Esophagus (tissue), 2 donors: ENCODE results near the gene FBXW12. TPM values are rescaled to one million over a fixed set of nuclear protein-coding genes. Genes with fewer than 3 reads are reported as not detected.
"Not testable (repeated sequence)": the region's sequence is repeated elsewhere in the genome, so short reads cannot be mapped to it uniquely, and the experiment has no call there.

Experiments
- H3K27ac ChIP-seq, 2 donors: one replicate each; pipeline ENCODE4 v1.5.1; 2013; ENCODE audit warnings: low read depth in 2 of 2, mild to moderate bottlenecking in 2 of 2, inconsistent platforms in 1 of 2, low read length in 1 of 2, moderate library complexity in 1 of 2
- H3K27me3 ChIP-seq, 2 donors: one replicate each; pipeline ENCODE4 v1.6.1; 2013; ENCODE audit warnings: low read length in 2 of 2, control low read depth in 1 of 2, mild to moderate bottlenecking in 1 of 2; ENCODE audit not compliant: insufficient read depth in 2 of 2, control insufficient read depth in 1 of 2
- H3K36me3 ChIP-seq, 2 donors: one replicate each; pipeline ENCODE4 v1.6.1; 2013; ENCODE audit warnings: low read length in 1 of 2; ENCODE audit not compliant: control insufficient read depth in 2 of 2, insufficient read depth in 2 of 2
- H3K4me1 ChIP-seq, 2 donors: one replicate each; pipeline ENCODE4 v1.6.1; 2013; ENCODE audit warnings: low read length in 1 of 2; ENCODE audit not compliant: control insufficient read depth in 2 of 2, insufficient read depth in 2 of 2
- H3K4me3 ChIP-seq, 2 donors: one replicate each; pipeline ENCODE4 v1.5.1; 2013; ENCODE audit warnings: low read length in 2 of 2, mild to moderate bottlenecking in 2 of 2, low read depth in 1 of 2, moderate library complexity in 1 of 2
- H3K9me3 ChIP-seq, 2 donors: one replicate each; pipeline ENCODE4 v1.6.1; 2013; ENCODE audit warnings: mild to moderate bottlenecking in 2 of 2, low read depth in 1 of 2, low read length in 1 of 2, moderate library complexity in 1 of 2; ENCODE audit not compliant: control insufficient read depth in 2 of 2, insufficient read depth in 1 of 2
- WGBS, 2 donors: extraction: QIAGEN DNeasy Blood & Tissue Kit; methylation state at CpG; one replicate each; pipeline ENCODE4 v1.1.7; 2013; 5-methylcytosine and 5-hydroxymethylcytosine counted together
- polyA plus RNA-seq, 2 donors: library from polyadenylated mRNA; stranded (reverse); fragments of 200-250 nt; gene quantifications; one replicate each; pipeline ENCODE4 v1.2.3, GENCODE V29; 2013
- donor health status: healthy with polysubstance abuse.
- donor health status: Bipolar disorder and iron deficiency.

The FBXW12 gene
- polyA plus RNA-seq, result under 1 TPM in 1 of 2 donors, not detected in 1; 0.08 TPM

- H3K4me1 ChIP-seq, result no peaks in the 10 kb centered on the region
- no peak within 1 kb of the TSS for H3K27ac ChIP-seq
- 86 to 88% methylated on average over 11 of the region's 11 CpGs for WGBS, 2 donors
- H3K36me3 ChIP-seq, result no peaks in the 10 kb centered on the region
- no peak within 1 kb of the TSS for H3K4me3 ChIP-seq
- no peaks in the 10 kb centered on the region for H3K9me3 ChIP-seq
- H3K27me3 ChIP-seq, result no peaks in the 10 kb centered on the region
These were observed at the start of gene FBXW12 for GRCh38 chr3:48371651-48372376. TSS of gene FBXW12 (plus strand) at chr3:48372219. CDS start at chr3:48372768, 549 bp downstream.

DNA sequence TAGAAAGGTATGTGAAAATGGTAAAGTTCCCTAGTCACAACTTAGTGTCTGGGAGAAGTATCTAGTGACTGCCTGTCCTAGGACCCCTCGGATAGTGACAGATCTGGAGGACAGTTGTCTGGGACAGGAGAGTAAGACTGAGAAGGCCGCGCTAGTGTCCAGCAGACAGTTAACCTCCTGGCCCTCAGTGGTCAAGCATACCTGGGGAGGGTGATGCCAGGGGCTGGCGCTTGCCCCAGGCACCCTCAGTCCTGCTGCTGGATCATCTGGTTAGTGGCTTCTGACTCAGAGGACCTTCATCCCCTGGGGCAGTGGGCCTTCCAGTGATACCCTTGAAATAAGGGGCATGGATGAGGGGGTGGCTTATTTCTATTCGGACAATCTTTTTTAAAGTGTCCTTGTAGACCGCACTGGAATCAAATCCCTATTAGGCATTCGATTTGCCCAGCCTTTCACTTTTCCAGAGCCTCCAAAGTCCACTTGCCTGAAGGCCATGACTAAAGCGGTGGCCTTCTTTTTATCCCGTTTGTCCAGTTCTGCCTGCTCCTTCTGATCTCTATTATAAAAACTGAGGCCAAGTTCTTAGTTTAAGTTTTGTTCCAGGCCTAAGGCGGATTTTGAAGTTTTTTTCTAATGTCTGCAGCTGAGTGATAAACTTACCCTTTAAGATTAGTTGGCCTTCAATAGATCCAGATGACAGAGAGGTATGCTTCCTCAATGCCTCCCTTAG, 40.1 kb upstream of the FBXW12 start:
- H3K9me3 ChIP-seq, H3K36me3 ChIP-seq, H3K27ac ChIP-seq, H3K4me3 ChIP-seq, H3K27me3 ChIP-seq, H3K4me1 ChIP-seq: not testable (repeated sequence)
- WGBS, 2 donors, result 77 to 81% methylated on average over 10 of the region's 10 CpGs

DNA sequence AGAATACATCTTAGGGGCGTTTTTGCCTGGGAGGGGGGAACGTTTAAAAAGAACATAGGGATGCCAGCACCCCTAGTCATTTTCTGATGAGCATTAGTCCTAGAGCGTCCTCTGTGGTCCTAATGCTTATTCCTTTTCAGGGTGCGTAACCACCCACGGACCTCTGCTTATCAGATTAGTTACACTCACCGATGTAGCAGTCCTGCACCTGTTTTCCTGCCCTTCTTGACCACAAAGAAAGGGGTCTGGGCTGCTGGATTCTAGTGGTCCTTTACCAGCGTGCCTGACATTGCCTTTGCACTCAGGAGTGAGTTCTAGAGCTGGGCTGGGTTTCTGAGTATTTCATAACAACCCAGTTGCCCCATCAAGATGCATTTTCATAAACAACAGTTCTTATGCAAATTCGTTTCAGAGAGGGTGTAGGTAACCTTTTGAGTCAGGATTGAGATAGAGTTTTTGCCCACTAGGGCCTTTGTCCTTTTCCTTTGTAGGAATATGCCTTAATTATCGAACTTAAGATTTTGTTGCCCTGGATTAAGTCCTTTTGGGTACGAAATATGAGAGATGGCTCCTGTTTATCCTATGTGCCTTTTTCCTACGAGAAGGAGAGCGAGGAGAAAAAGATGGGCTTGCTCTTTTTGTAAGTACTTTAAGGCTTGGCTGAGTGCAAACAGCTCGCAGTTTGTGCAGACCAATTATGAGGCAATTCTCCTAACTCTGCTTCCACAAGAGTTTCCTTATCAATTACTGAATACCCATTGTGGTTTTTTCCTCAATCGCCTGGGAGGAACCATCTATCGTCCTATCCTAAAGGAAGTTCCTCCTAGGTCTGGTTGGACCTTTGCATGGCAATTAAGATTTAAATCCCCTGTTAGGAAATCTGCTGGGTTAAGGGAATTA, 38.4 kb upstream of the FBXW12 start, which contains the start of gene SPINK8:
SPINK8 (minus strand) TSS at position 316 of the 900 bp plus-strand sequence. CDS start 5,320 bp downstream, outside the sequence.
- H3K4me1 ChIP-seq, H3K36me3 ChIP-seq, H3K4me3 ChIP-seq, H3K27ac ChIP-seq, H3K27me3 ChIP-seq, H3K9me3 ChIP-seq: not testable (repeated sequence)
- 73 to 77% methylated on average over 15 of the region's 15 CpGs for WGBS, 2 donors

GRCh38 chr3:48334605-48335004, 37.4 kb upstream of the FBXW12 start:
- no peak overlapping the region for H3K4me3 ChIP-seq
- H3K27me3 ChIP-seq, result no peaks in the 10 kb centered on the region
- H3K9me3 ChIP-seq, result no peaks in the 10 kb centered on the region
- peaks cover 0 to 5% of the 10 kb centered on the region in 2 donors for H3K4me1 ChIP-seq
- no peak overlapping the region for H3K27ac ChIP-seq
- no peaks in the 10 kb centered on the region for H3K36me3 ChIP-seq
- WGBS, 2 donors, result 79 to 80% methylated on average over 3 of the region's 3 CpGs

GRCh38 chr3:48335286-48335685, 36.7 kb upstream of the FBXW12 start:
- 77 to 79% methylated on average over 9 of the region's 9 CpGs for WGBS, 2 donors
- not testable (repeated sequence) for H3K36me3 ChIP-seq, H3K9me3 ChIP-seq, H3K4me1 ChIP-seq, H3K27ac ChIP-seq, H3K4me3 ChIP-seq, H3K27me3 ChIP-seq

- H3K27me3 ChIP-seq, H3K27ac ChIP-seq, H3K4me3 ChIP-seq, H3K4me1 ChIP-seq, H3K9me3 ChIP-seq, H3K36me3 ChIP-seq: not testable (repeated sequence)
- WGBS, 2 donors, result 46 to 62% methylated on average over 5 of the region's 5 CpGs
These were observed 34.5 kb upstream of the FBXW12 start for GRCh38 chr3:48337536-48337935.

DNA sequence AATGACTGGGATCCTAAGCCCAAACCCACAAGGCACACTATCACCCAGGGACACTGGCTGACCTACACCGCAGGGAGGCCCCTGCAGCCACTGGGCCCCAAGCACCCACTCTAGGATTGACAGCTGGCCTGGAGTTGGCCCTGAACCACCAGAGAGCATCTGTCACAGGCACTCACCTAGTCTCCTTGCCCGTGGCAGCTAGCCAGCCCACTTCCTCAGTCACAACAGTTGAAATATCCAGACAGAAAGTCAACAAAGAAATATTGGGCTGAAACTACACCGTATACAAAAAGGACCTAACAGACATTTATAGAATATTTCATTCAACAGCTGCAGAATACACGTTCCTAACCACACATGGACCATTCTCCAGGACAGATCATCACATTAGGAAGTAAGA, 33.4 kb upstream of the FBXW12 start:
- Histone ChIP-seq H3K27ac (no peak overlapping the region), H3K36me3 (no peaks in the 10 kb centered on the region), H3K4me1 (peaks cover 0 to 5% of the 10 kb centered on the region in 2 donors), H3K9me3 (no peaks in the 10 kb centered on the region), H3K27me3 (no peaks in the 10 kb centered on the region), H3K4me3 (no peak overlapping the region)
- 54% methylated on average over 4 of the region's 4 CpGs for WGBS, 2 donors

- Histone ChIP-seq H3K4me1 (no peaks in the 10 kb centered on the region), H3K36me3 (no peaks in the 10 kb centered on the region), H3K4me3 (no peak overlapping the region), H3K27ac (no peak overlapping the region), H3K27me3 (no peaks in the 10 kb centered on the region), H3K9me3 (no peaks in the 10 kb centered on the region)
- WGBS, 2 donors, result 82 to 89% methylated on average over 8 of the region's 8 CpGs
These were observed 28.6 kb upstream of the FBXW12 start for GRCh38 chr3:48343432-48343831.

DNA sequence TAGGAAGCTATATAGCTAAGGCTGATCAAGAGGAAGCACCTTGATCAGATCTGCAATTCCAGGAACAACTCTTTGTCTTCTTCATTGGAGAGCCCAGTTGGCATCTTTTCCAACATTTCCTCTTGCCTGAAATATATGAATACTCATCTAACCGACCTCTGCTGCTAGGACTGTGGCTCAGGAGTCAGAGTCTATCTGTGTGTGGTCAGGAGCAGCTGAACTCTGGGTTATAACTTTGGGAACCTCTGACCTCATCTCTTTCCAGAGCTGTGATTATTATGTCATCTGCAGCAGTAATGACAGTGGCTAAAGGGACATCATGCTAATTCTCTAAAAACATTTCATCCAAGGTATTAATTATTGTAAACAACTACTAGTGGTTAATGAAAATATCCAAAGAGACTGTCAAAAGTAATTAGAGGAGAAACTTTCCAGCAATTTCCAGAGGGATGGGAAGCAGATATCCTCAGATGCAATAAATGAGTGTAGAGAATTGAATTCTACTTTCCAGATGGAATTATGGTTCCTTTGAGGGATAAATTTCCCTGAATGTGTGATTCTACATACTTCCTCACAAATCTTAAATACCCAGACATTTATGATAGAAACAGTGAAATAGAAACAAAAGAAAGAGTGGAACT, 27.0 kb upstream of the FBXW12 start:
- H3K36me3 ChIP-seq, result no peaks in the 10 kb centered on the region
- no peaks in the 10 kb centered on the region for H3K27me3 ChIP-seq
- H3K9me3 ChIP-seq, result no peaks in the 10 kb centered on the region
- no peaks in the 10 kb centered on the region for H3K4me1 ChIP-seq
- 35 to 36% methylated on average over 1 of the region's 1 CpG for WGBS, 2 donors
- H3K4me3 ChIP-seq, result no peak overlapping the region
- no peak overlapping the region for H3K27ac ChIP-seq
